ENCODE data around the gene ASXL3.

ASXL3 gene

DNA sequence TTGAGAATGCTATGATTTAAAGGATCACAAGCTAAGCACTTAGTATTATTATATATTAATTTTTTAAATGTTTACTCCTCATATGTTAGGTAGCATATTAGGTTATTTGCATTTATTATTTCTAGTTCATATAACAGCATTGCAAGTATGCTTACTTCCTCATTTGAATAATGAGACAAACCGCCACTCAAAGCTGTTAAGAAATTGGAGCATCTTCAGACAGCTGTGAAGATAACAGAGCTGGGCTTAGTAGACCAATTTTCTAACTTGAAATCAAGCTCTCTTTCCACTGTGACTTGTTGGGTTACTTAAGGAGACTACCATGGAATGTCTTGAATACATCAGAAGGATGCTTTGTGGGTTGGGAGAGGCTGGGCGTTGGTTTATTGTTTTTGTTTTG, 139.3 kb downstream of the ASXL3 start:
- DNase-seq (ENCODE audit: low spot score): no peak

DNA sequence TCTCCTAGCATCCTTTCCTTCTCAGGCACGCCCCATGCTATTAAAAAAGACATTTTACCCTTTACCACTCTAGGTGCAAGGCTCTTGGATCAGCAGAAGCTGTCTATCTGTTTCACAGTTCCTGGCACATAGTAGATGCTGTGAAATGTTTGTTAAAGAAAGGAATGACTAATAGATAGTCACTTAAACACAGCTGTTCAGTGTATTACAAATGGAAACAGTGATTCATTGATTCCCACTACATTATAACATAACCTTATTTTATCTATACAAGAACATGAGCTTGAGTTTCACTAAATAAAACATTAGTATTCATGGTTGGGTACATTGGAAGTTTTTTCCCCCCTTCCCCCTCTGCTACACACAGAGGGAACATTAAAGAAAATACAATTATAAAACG, 142.1 kb downstream of the ASXL3 start:
- DNase-seq (ENCODE audit: low spot score): no peak

DNA sequence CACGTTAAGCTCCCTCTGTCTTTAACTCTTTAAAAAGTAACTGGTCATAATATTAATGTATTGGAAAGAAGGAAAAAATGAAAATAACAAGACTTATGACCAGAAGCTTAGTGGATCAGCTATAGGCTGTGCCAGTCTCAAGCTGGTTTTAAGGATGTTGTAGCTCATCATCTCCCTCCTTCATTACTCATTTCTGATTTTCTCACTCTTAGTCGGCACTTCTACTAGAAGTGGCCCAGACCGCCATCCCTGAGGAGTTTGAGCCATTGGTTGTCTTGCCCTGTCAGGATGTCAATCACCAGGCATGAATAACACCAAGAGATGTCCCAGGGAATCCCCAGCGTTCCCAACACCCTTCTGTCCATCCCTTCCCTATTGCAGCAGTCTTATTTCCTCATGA, 151.5 kb downstream of the ASXL3 start:
- DNase-seq (ENCODE audit: low spot score): no peak

DNA sequence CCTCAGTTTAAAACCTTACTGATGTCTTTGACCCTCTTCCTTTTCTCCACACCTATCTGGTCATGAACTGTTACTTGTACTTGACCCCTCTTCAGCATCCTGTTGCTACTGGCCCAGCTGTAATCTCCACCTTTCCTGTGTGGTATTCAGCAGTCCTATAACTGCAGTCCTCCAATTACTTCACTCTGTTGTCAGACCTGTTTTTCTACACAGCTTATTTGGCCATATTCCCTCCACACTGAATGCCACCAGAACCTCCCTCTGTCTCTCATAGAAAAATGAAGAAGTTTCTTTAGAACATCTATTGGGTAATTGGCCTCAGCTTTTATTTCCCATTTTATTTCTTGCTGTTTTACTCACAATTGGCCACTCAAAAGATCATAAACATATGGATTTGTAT, 155.4 kb downstream of the ASXL3 start:
- DNase-seq (ENCODE audit: low spot score): no peak

DNA sequence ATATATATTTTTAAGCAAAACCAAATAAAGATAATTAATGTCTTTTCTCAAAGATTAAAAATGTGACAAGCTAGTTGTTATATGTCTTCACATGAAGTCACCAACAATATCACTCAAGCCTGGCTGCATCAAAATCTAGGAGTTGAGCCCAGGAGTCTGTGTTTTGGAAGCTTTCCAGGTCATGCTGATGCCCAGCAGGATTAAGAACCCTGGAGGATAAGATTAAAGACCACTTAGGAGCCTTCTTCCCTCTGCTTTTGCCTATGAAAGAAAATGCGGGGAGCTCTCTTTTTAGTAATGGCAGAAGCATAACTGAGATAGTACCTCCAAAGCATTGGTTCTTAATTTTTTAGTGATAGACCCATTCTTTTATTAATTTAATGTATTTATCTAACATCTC, 157.4 kb downstream of the ASXL3 start:
- DNase-seq (ENCODE audit: low spot score): no peak

DNA sequence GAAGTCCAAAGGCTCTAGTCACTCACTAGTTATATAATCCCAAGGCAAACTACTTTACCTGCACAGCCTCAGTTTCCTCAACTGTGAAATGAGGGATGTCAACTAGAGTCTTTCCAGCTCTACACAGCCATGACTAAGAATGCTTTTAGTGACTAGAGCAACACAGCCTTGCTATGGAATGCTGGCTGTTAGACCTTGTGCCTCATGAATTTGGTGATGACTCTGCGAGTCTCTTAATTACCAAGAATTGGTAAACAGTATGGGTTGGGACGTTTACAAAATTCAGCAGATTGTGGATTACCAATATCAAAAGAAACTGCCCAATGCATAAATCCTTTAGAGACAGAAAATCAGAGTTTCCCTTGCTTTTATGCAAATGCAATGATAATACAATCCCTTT, 163.7 kb downstream of the ASXL3 start:
- no peak for DNase-seq (ENCODE audit: low spot score)

DNA sequence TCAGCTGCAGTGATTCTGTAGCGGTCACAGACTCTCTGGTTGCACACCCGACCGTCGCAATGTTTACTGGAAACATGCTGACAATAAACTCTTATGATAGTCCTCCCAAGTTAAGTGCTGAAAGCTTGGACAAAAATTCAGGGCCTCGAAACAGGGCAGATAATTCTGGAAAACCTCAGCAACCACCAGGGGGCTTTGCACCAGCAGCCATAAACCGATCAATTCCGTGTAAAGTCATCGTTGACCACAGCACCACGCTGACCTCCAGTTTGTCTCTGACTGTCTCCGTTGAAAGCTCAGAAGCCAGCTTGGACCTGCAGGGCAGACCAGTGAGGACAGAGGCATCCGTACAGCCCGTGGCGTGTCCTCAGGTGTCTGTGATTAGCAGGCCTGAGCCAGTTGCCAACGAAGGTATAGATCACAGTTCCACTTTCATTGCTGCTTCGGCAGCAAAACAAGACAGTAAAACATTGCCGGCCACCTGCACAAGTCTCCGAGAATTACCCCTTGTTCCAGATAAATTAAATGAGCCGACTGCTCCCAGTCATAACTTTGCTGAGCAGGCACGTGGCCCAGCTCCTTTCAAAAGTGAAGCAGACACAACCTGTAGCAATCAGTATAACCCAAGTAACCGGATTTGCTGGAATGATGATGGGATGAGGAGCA, 166.1 kb downstream of the ASXL3 start:
- no peak for DNase-seq (ENCODE audit: low spot score)

DNA sequence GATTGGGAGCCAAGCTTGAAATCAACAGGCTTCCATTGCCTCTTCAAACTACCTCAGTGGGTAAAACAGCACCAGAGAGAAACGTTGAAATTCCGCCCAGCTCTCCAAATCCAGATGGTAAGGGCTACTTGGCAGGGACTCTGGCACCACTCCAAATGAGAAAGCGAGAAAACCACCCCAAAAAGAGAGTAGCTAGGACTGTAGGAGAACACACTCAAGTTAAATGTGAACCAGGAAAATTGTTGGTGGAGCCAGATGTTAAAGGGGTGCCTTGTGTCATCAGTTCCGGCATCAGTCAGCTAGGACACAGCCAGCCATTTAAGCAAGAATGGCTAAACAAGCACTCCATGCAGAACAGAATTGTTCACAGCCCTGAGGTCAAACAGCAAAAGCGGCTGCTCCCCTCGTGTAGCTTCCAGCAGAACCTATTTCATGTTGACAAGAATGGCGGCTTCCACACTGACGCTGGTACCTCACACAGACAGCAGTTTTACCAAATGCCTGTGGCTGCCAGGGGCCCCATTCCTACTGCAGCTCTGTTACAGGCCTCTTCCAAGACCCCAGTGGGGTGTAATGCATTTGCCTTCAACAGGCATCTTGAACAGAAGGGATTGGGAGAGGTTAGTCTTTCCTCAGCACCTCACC, 167.3 kb downstream of the ASXL3 start:
- DNase-seq (ENCODE audit: low spot score): no peak

DNA sequence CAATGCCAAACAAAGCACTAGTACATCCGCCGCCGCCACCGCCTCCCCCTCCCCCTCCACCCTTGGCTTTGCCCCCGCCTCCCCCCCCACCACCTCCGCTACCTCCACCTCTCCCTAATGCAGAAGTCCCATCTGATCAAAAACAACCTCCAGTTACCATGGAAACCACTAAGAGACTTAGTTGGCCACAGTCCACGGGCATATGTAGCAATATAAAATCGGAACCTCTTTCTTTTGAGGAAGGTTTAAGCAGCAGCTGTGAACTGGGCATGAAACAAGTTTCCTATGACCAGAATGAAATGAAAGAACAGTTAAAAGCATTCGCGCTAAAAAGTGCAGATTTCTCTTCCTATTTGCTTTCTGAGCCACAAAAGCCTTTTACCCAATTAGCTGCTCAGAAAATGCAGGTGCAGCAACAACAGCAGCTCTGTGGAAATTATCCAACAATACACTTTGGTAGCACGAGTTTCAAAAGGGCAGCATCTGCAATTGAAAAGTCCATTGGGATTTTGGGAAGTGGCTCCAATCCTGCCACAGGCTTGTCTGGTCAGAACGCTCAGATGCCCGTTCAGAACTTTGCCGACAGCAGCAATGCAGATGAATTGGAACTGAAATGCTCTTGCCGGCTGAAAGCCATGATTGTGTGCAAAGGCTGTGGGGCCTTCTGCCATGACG, 168.0 kb downstream of the ASXL3 start:
- no peak for DNase-seq (ENCODE audit: low spot score)

DNA sequence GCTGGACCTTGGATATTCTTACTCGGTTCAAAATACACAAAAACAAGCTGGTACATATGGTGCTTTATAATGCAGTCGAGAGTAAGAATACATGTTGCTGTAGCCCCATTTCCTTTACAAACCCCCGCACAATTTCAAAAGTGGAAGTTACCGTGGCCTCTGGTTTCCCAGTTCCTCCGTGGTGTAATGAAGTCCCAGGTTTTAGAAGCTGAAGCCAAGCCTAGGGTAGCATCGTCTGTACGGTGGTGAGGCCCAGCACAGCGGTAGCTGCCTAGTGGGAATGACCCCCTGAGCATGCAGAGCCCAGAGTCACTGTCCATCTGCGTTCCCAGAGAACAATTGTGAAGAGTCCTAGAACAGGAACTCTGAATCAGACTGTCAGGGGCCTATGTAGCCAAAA, 171.8 kb downstream of the ASXL3 start:
- DNase-seq (ENCODE audit: low spot score): no peak

DNA sequence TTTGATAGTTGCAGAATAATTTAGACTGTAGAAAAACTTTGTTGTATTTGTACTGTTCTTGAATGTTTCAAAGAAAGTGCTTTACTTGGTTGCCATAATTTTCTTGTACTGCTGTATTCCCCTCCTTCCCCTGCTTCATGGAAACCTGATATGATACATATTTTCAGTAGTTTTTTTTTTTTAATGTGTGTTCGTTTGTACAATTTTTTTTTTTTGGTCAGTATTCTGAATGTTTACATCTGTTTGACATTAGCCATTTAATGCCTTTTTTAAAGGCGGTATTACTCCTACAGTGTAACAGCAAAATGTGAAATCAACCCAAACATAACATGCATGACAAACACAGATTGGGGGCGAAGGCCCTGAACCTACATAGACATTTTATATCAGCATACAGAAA, 172.3 kb downstream of the ASXL3 start:
- DNase-seq (ENCODE audit: low spot score): no peak

DNA sequence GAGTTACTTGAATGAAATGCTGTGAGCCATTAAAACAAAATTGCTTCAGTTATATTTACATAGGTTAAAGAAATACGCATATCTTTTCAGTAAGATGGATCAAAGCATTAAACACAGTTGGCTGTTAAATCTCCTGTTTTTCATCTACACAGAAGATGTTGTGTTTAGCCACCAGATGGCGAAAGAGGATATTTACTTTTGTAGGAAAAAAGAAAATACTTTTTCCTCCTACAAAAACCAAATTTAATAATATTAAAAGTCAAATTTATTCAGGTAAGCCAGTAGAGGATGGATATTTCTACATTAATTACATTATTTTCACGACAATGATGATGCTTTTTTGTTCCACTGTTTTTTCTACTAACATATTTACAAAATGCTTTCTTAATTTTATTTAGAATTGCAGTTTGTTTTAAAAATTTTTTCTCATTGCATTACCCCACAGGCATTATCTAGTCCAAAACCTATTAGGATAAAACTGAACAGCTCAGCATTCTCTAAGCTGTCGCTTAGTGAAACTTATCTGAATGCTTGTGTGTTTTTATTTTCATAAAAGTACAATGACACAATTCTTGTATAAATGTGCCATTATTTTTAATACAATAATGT, 173.7 kb downstream of the ASXL3 start:
- DNase-seq (ENCODE audit: low spot score): no peak

DNA sequence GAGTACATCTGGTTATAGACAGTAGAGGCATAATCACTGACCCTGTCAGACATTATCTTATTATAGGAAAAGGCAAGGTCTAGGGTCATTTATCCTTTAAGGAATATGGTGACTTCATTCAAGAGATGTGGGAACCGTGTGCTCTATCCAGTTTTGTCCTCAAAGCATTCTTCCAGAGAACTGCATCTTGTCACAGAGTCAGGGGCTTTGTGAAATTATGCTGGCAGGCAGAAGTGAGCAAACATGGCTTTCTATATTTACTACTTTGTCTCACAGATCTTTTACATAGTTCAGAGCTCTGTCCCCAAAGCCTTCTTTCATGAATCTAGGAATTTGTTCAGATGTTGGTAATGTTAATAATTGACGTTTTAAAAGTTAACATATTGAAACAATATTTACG, 177.4 kb downstream of the ASXL3 start:
- no peak for DNase-seq (ENCODE audit: low spot score)

DNA sequence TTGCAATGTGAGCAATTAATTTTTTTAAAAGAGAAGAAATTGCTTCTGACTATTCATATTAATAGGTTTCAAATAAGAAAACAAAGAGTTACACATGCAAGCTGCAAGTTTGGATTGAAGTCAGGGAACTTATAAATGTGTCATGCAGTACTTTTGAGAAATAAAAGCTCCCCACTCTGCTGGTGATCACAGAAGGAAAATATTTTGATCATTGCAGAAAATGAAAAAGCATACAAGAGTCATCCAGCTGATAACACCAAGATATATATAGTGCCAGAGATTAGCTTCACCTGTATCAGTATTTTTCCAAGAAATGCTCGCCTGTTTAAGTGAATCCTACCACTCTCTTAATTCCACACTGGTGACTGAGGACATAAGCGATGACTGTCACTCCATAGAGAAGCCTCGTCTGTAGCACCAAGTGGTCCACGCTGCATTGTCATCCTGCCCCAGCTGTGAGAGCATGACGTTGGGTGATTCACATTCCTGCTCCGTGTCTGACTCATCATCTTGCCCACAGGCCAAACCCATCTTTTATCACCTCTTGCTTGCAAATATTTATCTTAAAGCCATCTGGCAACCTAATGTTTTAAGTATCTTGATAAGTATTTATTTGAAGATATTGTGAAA, 178.0 kb downstream of the ASXL3 start:
- peak; percentile 14 for DNase-seq (ENCODE audit: low spot score)

DNA sequence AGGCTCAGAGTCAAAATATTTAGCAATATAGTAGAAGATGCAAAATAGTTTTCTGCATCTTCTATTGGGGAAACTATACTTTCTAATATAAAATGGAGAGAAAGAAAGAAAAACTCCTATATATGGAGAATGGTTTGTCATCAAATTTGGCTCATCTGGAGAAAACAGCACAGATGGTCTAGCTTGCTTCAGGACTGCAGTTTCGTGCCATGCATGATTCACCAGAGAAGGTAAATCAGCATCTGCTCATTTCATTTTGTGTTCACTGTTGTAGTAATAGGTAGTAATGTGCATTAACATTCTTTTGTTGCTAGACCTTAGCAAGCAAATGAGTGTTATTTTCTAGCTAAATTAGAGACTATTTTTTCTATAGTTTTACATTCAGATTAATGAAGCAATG, 179.0 kb downstream of the ASXL3 start:
- no peak for DNase-seq (ENCODE audit: low spot score)

DNA sequence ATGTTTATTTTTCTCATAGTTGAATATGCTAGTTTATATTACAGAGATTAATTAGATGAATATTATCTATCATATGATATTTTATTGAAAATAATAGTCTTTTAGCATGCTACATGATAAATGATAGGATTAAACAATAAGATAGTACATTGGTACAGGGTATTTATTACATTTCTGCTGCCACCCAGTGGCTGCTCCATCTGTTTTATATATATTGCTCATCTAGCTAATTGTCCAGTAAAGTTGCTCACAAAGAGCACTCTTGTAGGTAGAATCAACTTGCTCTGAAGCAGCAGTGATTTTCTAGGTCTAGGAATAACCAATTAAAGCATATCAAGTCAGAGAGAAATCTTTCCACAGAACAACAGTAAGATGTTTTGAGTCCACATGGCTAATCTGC, 183.3 kb downstream of the ASXL3 start:
- no peak for DNase-seq (ENCODE audit: low spot score)

DNA sequence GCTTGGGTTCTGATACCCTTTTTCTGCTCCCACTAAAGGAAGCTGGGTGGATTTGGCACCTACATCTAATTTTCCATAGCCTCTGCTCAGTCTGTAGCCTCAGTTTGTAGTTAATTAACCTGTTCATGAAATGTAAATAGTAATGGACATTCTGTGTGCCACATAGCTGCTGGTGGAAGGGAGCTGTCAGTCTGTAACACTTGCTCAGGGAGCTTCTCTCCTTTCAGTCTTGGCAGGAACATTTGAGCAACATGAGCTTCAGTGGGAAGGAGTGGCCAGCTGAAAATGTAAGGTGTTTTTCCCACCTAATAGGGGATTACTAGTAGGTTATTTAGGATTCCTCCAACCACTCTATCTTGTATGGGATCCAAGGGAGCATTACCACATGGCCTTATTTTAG, 203.4 kb downstream of the ASXL3 start:
- no peak for DNase-seq (ENCODE audit: low spot score)
